Measurements from ENCODE around the gene YLPM1.

GRCh38 chr14:74838166-74838565, 75.0 kb downstream of the YLPM1 start:
- TF ChIP-seq CTCF (IDR thresholded peaks at IDR 0.05) (no peak), POLR2A (IDR thresholded peaks at IDR 0.05) (no peak)

Data from body of pancreas (tissue), 4 donors.